Breast epithelium (tissue), 4 donors: ENCODE results near the gene TEAD1. TPM values are rescaled to one million over a fixed set of nuclear protein-coding genes. Genes with fewer than 3 reads are reported as not detected.

Experiments
- DNase-seq, 2 donors: peaks; one replicate each; pipeline ENCODE4 v3.0.0-alpha.2; 2019; ENCODE audit warnings: low spot score in 2 of 2
- H3K27ac ChIP-seq, 2 donors: fragments of 200-600 bp; sonication (generic) in 1 of 2; one replicate each; pipeline ENCODE4 v1.5.1; 2016 to 2019; ENCODE audit warnings: mild to moderate bottlenecking in 1 of 2
- H3K27me3 ChIP-seq, 2 donors: fragments of 200-600 bp; sonication (generic) in 1 of 2; one replicate each; pipeline versions ENCODE4 v1.5.1 to v1.6.0; 2017 to 2019; ENCODE audit warnings: control low read depth in 1 of 2, mild to moderate bottlenecking in 1 of 2
- H3K36me3 ChIP-seq: fragments of 200-600 bp; one replicate; pipeline ENCODE4 v1.5.1; 2019
- H3K4me1 ChIP-seq, 2 donors: fragments of 200-600 bp; sonication (generic); one replicate each; pipeline ENCODE4 v1.5.1; 2016 to 2019; ENCODE audit warnings: control low read depth in 1 of 2
- H3K4me3 ChIP-seq, 3 donors: fragments of 200-600 bp; sonication (generic); 1 replicate in 2 of 3; 2 replicates in 1 of 3; pipeline ENCODE4 v1.5.1; 2016 to 2019; ENCODE audit warnings: mild to moderate bottlenecking in 3 of 3, moderate library complexity in 2 of 3
- H3K9me3 ChIP-seq, 2 donors: fragments of 200-600 bp; sonication (generic) in 1 of 2; one replicate each; pipeline ENCODE4 v1.5.1; 2016 to 2019; ENCODE audit warnings: control low read depth in 1 of 2
- POLR2A ChIP-seq: fragments of 450-650 bp; IDR thresholded peaks from one replicate; pipeline ENCODE4 v1.6.1; 2016; ENCODE audit warnings: antibody characterized with exemption, mild to moderate bottlenecking, moderate library complexity
- POLR2AphosphoS5 ChIP-seq, 3 donors: sonication (generic); formaldehyde crosslinking; IDR thresholded peaks; one replicate each; pipeline ENCODE4 v1.6.1; 2017; ENCODE audit warnings: antibody characterized with exemption in 3 of 3
- intact Hi-C: fragments of 100-400 bp; cut with DNase I; formaldehyde crosslinking; loops from one replicate; pipeline ENCODE4 v1.15.1; 2023; ENCODE audit warnings: low total_unique reads
- total RNA-seq, 3 donors: library from RNA; depleted of rRNA; stranded (reverse); fragments of >200 nt; gene quantifications; one replicate each; pipeline ENCODE4 v1.1.0, GENCODE V29; 2016
- TF ChIP-seq, protein P1 (sequence below), 3 donors: fragments of 450-650 bp; IDR thresholded peaks; one replicate each; pipeline ENCODE4 v1.5.1; 2016 to 2017; ENCODE audit warnings: antibody characterized with exemption in 3 of 3, mild to moderate bottlenecking in 3 of 3, moderate library complexity in 3 of 3

Gene TEAD1
- total RNA-seq, 3 donors from 2014 or later: 67.8 to 110 (median 80.1) TPM

DNA sequence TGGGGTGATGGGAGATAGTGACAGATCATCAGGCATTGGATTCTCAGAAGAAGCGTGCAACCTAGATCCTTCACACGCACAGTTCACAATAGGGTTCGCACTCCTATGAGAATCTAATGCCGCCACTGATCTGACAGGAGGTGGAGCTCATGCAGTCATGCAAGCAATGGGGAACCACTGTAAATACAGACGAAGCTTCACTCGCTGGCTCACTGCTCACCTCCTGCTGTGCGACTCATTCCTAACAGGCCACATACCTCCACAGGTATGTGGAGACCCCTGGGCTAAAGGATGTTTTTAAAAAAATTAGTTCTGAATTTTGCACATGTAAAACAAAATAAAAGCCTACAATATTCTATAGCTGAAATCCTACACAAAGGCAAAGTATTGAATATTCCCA lies 20.5 kb upstream of the TEAD1 start:
- no peaks in the 10 kb centered on the region for H3K36me3 ChIP-seq
- no peak for DNase-seq
- H3K9me3 ChIP-seq: peaks cover 6 to 16% of the 10 kb centered on the region in 2 donors
- intact Hi-C loops: no loop called here
- H3K27ac ChIP-seq: no peak overlapping the region
- H3K4me3 ChIP-seq: no peak overlapping the region
- no peak for TF ChIP-seq POLR2AphosphoS5 (IDR thresholded peaks at IDR 0.05)
- no peak for TF ChIP-seq POLR2A
- TF ChIP-seq, protein P1, sequence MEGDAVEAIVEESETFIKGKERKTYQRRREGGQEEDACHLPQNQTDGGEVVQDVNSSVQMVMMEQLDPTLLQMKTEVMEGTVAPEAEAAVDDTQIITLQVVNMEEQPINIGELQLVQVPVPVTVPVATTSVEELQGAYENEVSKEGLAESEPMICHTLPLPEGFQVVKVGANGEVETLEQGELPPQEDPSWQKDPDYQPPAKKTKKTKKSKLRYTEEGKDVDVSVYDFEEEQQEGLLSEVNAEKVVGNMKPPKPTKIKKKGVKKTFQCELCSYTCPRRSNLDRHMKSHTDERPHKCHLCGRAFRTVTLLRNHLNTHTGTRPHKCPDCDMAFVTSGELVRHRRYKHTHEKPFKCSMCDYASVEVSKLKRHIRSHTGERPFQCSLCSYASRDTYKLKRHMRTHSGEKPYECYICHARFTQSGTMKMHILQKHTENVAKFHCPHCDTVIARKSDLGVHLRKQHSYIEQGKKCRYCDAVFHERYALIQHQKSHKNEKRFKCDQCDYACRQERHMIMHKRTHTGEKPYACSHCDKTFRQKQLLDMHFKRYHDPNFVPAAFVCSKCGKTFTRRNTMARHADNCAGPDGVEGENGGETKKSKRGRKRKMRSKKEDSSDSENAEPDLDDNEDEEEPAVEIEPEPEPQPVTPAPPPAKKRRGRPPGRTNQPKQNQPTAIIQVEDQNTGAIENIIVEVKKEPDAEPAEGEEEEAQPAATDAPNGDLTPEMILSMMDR (IDR thresholded peaks at IDR 0.05): no peak
- H3K27me3 ChIP-seq: no peaks in the 10 kb centered on the region
- H3K4me1 ChIP-seq: no peaks in the 10 kb centered on the region

DNA sequence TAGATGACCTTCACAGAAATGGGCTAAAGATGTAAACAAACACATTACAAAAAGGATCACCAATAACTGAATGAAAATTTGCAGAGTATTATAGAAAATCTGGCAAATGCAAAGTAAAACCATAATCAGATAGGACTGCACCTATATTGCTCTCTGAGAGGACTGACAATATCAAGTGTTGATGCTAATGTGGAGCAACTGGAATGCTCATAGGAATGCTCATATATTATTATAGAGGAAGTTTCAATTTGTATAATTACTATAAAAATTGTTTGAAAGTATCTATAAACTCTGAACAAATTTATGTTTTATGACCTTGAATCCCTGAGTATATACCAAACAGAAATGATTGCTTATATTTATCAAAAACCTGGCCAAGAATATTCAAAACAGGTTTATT lies 18.4 kb upstream of the TEAD1 start:
- no peaks in the 10 kb centered on the region for H3K27me3 ChIP-seq
- intact Hi-C loops: no loop called here
- H3K4me3 ChIP-seq: no peak overlapping the region
- peaks cover 6 to 16% of the 10 kb centered on the region in 2 donors for H3K9me3 ChIP-seq
- no peak for TF ChIP-seq POLR2AphosphoS5 (IDR thresholded peaks at IDR 0.05)
- TF ChIP-seq, protein P1 (IDR thresholded peaks at IDR 0.05): no peak
- no peak for TF ChIP-seq POLR2A
- no peaks in the 10 kb centered on the region for H3K36me3 ChIP-seq
- DNase-seq: no peak
- H3K4me1 ChIP-seq: no peaks in the 10 kb centered on the region
- no peak overlapping the region for H3K27ac ChIP-seq

DNA sequence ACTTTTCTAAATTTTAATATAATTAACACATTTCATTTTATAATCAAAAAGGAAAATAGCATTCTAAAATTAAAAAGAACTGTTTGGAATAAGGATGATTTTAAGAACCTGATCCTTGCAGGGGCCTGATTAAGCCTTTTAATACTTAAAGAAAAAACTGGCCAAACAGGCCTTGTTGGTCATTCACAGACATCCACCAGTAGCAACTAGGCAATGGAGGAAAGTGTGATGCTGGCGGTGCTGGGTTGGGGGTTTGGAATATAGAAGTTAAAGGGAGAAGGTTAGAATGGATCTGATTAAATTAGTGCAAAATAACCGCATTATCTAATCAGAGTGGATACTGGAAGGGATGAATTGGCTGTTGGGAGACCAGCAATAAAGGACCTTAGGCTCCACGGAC lies 16.9 kb upstream of the TEAD1 start:
- H3K9me3 ChIP-seq: peaks cover 6 to 16% of the 10 kb centered on the region in 2 donors
- H3K36me3 ChIP-seq: no peaks in the 10 kb centered on the region
- no peak overlapping the region for H3K4me3 ChIP-seq
- H3K4me1 ChIP-seq: no peaks in the 10 kb centered on the region
- intact Hi-C loops: no loop called here
- H3K27me3 ChIP-seq: no peaks in the 10 kb centered on the region
- no peak for DNase-seq
- no peak overlapping the region for H3K27ac ChIP-seq
- TF ChIP-seq, protein P1 (IDR thresholded peaks at IDR 0.05): no peak
- TF ChIP-seq POLR2A (no peak), POLR2AphosphoS5 (IDR thresholded peaks at IDR 0.05) (no peak)

DNA sequence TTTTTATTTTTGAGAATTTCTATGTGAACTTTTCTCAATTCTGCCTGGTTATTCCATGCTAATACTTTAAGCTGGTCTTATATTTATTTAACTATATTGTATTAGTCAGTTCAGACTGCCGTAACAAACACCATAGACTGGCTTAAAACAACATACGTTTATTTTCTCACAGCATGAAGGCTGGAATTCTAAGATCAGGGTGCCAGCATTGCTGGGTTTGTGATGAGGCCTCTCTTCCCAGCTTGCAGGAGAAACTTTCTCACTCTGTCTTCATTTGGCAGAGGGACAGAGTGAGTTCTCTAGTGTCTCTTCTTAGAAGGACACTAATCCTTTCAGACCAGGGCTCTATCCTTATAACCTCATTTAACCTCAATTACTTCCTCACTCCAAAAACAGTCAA lies 16.2 kb upstream of the TEAD1 start:
- peaks cover 6 to 16% of the 10 kb centered on the region in 2 donors for H3K9me3 ChIP-seq
- no peak overlapping the region for H3K27ac ChIP-seq
- H3K27me3 ChIP-seq: no peaks in the 10 kb centered on the region
- no peak for DNase-seq
- H3K36me3 ChIP-seq: no peaks in the 10 kb centered on the region
- TF ChIP-seq, protein P1 (IDR thresholded peaks at IDR 0.05): no peak
- TF ChIP-seq POLR2AphosphoS5 (IDR thresholded peaks at IDR 0.05): no peak
- no peak for TF ChIP-seq POLR2A
- H3K4me1 ChIP-seq: no peaks in the 10 kb centered on the region
- intact Hi-C loops: no loop called here
- H3K4me3 ChIP-seq: no peak overlapping the region

DNA sequence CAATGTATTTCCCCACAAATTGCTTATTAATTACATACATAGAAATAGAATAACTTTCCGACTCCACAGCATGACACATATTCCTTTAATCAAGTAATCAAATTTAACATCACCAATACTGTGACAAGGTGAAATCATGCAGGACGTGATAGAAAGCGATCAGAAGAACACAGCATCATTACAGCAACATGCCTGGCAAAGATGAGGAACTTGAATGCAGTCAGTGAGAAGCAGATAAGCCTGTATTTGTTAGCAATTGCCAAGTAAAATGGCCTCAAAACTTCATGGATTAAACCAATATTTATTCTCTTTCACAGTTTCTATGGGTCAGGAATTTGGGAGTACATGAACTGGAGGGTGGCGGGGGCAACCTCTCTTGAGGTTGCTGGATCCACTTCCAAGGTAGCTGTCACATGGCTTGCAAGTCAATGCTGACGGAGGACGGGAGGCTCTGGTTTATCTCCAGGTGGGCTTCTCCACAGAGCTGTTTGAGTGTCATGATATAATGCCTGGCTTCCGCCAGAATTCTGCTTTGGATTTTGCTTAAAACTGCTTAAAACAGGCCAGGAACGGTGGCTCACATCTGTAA lies 12.0 kb upstream of the TEAD1 start:
- Histone ChIP-seq H3K27me3 (no peaks in the 10 kb centered on the region), H3K36me3 (no peaks in the 10 kb centered on the region), H3K4me1 (no peaks in the 10 kb centered on the region), H3K4me3 (no peak overlapping the region), H3K9me3 (no peaks in the 10 kb centered on the region), H3K27ac (no peak overlapping the region)
- TF ChIP-seq, protein P1 (IDR thresholded peaks at IDR 0.05): no peak
- TF ChIP-seq POLR2AphosphoS5 (IDR thresholded peaks at IDR 0.05): no peak
- TF ChIP-seq POLR2A: no peak
- DNase-seq: no peak
- intact Hi-C loops: no loop called here
